ENCODE measurements around the gene HYLS1.

HYLS1 gene

GRCh38 chr11:125932301-125932700, 44.8 kb downstream of the HYLS1 start:
- FAIRE-seq, result no peak
- DNase-seq (ENCODE audit: low spot score), result no peak

DNA sequence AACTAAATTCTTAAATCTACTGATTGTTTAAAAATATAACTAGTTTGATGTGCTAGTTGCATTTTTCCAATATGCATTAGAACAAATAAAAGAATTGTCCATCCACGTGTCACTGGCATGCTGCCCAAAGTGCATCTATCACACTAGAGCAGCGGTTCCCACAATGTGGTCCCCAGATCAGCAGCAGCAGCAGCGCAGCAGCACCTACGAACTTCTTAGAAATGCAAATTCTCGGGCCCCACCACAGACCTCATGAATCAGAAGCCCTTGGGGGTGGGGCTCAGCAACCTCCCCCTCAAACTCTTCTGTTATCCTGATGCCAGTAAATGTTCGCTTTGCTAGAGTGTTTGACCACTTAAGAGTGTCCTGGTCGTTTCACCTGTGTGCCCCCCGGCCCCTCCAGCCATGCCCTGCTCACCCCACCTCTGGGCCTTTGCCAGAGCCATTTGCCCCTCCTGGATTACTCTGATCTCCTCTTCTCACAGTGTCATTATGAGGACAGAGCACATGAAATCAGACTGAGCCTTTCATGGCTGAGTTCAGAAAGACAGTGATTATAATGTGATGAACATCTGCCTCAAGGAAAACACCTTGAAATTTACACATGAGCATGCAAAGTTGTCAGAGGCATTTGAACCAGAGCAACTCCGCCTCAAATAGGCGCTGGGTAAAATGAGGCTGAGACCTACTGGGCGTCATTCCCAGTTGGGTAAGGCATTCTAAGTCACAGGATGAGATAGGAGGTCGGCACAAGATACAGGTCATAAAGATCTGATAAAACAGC, 45.8 kb downstream of the HYLS1 start:
- FAIRE-seq, result no peak

GRCh38 chr11:125934473-125934872, 47.0 kb downstream of the HYLS1 start:
- FAIRE-seq (no peak), DNase-seq (ENCODE audit: low spot score) (no peak)

More for the DNA sequence above, 45.8 kb downstream of the HYLS1 start:
- DNase-seq (ENCODE audit: low spot score), result no peak

DNA sequence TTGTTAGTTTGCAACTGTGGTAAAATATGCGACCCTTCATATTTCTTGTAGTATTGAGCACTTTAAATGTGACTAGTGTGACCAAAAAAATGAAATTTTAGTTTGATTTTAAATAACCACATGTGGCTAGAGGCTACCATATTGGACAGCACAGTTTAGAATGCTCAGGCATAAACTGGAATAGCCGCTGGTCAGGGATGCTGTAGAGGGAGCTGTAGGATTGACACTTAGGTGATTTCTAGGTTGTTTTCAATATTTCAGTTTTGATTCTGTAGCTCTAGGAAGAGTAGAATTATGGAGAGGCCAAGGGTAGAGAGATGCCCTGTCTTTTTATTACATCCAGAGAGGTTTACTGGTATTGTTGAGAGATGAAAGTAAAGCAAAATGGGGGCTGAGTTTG, 47.6 kb downstream of the HYLS1 start:
- FAIRE-seq (no peak), DNase-seq (ENCODE audit: low spot score) (no peak)

DNA sequence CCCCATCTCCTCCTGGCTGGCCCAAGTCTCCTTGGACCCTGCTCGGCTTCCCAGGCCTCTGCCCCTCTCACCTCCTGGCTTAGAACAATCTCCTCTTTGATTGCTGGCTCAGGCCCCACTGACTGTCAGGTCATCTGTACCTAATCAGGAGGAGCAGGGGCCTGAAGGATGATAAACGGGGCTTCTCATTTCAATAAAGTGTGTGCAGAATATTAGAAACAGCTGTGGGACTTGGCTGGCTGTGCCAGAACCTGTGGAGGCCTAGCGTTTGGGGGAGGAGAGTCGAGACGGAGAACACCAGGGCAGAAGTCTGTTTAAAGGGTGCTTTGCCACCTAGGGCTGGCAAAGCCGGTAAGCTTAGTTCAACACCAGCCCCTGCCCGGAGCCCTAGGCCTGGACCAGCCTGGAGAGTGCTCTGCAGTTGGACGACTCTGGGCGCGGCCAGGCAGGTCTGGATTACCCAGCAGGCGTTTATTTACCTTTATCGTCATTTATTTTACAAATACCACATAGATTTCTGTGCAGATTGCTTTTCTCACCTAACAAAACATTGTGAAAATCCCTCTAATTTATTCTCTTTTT, 48.2 kb downstream of the HYLS1 start:
- FAIRE-seq, result no peak
- no peak for DNase-seq (ENCODE audit: low spot score)

DNA sequence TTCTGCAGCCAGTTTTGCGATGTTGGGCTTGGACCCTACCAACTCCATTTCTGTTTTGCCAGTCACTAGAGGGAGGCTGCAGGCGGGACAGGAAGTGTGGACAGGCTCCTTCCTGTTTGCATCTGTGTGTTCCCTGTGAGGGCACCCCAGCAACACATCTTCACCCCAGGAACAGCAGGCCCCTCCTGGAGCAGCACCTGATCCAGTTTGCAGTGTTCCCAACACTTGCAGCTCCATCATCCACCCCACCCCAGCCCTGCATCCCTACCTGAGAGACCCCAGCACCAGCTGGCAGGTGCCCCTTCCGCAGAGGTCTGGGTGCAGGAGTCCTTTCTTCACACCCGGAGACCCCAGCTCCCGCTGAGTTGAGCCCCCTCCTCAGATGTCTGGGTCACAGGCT, 51.0 kb downstream of the HYLS1 start:
- FAIRE-seq (no peak), DNase-seq (ENCODE audit: low spot score) (no peak)

DNA sequence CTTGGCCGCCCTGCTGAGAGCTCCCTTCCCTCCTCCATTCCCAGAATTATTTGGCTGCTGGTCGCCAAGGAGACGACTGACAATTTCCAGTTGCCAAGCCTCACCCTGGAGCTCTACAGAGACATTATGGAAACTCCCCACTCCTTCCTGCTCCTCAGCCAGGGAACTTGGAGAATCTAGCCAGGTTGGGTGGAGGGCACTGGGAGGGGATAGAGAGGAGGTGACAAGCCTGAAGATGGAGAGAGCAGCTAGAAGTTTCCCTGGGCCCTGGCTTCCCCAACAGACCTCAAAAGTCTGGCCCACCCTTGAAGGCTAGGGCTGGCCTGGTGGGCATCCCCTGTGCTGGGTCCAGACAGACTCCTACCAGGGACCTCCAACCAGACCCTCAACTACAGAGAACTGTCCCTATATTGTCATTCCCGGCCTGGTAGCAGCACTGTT, 51.6 kb downstream of the HYLS1 start:
- no peak for DNase-seq (ENCODE audit: low spot score)
- FAIRE-seq, result no peak

- no peak for FAIRE-seq
These were observed 52.7 kb downstream of the HYLS1 start for GRCh38 chr11:125940145-125940544.

DNA sequence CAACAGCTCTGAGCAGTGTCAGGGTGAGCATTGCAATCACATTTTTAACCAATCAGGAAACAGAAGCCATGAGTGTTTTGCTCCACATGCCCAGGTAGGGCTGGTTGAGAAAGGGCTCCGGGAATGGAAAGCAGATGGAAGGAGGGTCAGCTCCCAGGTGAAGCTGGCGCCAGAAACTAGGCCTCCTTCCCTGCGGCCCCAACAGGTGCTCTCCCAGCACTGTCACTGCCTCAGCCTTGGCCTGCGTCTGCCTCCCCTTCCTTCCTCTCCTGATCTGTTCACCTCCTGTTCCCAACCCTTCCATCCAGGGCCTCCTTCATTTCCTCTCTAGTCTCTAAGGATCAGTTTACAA, 53.8 kb downstream of the HYLS1 start:
- FAIRE-seq (no peak), DNase-seq (ENCODE audit: low spot score) (no peak)

More at GRCh38 chr11:125940145-125940544, 52.7 kb downstream of the HYLS1 start:
- DNase-seq (ENCODE audit: low spot score), result no peak

DNA sequence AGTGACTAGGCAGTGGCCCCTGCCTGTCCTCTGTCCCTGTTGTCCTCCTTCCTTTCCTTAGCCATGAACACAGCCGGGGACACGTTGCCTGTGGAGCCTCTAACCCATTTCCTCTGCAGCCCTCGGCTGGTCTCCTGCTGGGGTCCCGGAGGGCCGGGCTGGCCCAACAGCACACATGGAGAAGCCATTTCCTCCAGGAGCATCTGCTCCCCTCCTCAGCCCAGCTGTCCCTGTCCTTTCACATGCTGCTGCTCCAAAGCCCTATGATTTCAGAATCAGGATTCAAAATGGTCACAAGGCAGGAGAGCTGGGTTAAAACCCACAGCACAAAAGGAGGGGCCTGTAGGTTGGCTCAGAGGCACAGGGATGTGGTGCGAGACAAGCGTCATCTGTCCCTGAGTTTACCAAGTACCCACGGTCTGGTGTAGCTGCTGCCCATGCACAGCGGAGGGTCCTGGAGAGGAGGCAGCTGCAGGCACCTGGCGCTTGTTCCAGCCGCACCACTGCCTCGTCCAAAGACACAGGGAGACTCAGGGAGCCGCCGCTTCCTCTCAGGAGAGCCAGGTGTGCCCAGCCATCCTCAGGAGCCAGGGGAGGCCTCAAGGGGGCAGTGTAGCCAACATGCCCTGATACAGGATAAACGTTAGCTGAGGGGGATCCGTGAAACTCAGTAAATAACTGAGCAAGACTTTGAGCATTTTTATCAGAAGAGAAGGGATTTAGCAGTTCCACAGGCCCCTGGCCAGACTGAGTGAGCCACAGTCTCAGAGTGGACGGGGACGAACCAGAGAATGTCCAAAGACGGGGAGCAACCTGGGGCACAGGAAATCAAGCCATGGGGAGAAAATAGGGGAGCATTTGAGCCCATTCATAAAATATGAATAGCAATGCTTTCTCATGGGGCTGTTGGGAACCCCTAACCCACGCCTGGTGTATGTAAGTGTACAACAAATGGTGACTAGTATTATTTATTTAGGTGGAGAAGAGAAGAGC, 54.4 kb downstream of the HYLS1 start:
- FAIRE-seq (no peak), DNase-seq (ENCODE audit: low spot score) (peak; percentile 54)

DNA sequence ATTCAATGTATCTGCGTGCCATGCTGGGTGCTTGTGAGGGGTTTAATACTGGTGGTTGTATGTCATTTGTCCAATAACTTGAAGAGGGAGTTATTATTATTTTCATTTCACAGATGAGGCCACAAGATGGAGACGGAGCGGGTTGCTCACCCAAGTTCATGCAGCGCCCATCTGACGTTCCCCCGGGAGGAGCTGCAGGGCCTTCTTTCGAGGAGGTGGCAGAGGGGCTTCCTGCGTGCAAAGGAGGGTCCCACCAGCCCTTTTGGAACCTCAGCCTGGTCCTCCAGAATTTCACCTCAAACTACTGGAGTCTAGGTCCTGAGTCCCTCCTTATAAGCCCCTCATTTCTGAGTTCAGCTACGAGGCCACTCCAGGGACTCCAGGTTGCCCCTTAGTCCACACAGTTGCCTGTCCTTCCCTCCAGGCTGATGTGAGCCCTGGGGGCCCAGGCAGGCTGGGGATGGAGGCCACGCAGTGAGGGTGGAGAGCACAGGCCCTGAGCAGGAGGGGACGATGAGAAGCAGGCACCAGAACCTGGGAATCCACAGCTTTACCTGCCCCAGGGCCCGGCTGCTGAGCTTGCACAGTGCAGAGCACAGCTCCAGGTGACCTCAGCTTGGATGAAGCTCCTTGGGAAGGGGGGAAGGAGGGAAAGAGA, 55.4 kb downstream of the HYLS1 start:
- no peak for FAIRE-seq
- no peak for DNase-seq (ENCODE audit: low spot score)

DNA sequence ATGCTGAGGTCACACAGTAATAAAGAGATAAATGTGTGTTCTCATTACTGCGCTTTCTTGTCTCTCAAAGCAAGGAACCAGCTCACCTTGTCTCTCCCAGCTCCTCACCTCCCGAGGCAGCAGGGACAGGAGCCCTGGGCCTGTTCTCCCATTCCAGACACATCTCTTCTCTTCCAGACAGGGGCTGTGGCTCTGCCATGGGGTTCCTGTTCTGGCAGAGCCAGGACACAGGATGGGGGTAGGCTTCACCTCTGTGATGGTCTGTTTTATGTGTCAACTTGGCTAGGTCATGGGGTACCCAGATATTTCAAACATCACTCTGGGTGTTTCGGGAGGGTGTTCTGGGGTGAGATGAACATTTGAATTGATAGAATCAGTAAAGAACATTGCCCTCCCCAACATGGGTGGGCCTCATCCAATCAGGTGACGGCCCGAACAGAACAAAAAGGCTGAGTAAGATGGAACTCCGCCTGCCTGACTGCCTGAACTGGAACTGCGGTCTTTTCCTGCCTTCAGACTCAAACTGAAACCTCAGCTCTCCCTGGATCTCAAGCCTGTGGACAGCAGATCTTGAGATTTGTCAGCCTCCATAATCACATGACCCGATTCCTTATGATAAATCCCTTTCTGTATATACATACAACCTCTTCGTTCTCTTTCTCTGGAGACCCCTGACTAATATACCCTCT, 56.3 kb downstream of the HYLS1 start:
- FAIRE-seq, result no peak
- no peak for DNase-seq (ENCODE audit: low spot score)

DNA sequence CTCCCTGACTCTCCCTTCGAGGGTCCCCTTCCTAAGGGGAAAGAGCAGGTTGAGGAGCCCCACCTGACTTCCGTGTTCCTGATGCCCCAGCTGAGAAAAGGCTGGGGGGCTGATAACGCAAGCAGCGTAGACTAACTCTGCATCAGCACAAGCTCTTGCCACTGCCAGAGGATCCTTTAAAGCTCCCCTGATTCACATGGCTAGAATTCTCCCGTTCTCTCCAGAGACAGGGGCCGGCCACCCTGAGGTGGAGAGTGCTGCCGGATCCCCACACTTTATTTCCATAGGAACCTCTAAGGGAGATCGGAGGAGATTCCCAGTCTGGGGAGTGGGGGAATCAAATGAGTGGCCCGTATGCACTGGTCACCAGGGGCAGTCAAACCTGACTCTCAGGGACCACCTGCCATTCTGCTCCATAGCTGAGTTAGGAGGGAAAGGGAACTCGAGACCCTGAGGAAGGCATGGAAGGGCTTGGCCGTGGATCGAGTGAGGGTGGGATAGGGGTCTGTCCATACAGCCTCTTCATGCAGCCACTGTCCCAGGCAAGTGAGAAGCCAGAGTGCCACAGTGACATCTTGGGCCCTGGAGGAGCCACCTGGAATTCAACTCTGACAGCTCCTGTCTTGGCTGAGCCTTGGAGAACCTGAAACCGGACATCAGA, 57.0 kb downstream of the HYLS1 start:
- FAIRE-seq (no peak), DNase-seq (ENCODE audit: low spot score) (no peak)

GRCh38 chr11:125945011-125945796, 57.7 kb downstream of the HYLS1 start:
- no peak for FAIRE-seq
- DNase-seq (ENCODE audit: low spot score), result no peak

DNA sequence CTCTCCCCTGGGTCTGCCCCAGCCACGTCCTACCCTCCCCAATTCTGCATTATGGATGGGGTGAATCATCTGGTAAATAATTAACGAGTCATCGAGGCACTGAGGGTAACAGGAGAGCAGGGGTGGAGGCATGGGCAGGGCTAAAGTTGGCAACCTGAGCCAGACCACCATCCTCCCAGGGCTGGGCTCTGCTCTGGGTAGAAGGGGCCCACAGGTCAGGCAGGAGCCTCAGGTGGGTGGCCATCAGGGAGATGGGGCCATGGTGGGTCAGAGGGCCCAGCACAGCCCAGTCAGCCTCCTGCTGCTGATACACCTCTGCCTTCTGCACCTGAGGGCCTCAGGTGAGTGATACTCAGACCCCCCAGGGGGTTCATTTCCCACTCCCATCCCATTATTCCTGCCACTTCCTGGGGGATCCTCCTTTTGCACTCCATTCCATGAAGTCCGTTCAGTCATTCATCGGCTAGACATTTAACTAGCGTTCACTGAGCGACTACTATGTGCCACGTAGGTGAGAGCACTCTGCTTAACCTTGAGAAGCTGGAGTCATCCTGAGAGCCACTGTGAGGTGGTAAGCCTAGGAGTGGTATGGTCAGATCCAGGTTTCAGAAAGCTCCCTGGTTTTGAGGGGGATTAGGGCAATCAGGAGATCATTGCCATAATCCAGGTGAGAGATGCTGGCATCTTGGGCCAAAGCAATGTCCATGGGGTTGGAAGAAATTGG, 58.5 kb downstream of the HYLS1 start, which contains the start of gene VSIG10L2:
Gene VSIG10L2 (plus strand): TSS at position 248 of the 724 bp plus-strand sequence. CDS start 12 bp downstream, at position 260.
- FAIRE-seq (no peak), DNase-seq (ENCODE audit: low spot score) (no peak)

DNA sequence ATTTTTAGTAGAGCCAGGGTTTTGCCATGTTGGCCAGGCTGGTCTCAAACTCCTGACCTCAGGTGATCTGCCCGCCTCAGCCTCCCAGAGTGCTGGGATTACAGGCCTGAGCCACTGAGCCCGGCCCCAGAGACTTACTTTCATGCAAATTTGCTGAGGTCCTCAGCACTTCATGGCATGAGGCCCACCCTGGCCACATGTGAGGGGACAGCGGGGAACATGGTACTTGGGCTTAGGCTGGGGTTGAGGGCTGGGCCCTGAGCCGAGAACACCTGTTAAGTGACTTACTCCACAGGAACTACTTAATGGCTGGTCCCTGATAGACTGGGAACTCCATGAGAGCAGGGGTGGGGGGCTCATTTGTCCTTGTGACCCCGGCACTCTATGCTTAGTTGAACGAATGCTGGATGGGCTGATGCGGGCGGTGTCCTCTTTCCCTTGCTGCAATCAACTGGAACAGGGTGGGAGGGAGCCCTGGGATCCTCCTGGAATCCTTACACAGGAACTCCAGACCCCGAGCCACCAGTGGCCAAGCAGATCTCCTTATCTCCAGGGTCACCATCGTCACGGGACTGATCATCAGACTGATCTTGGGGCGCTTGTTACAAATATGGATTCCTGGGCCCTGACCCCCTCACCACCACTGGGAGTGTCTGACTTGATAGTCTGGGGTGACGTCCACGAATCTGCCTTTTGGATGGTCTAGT, 59.4 kb downstream of the HYLS1 start:
- DNase-seq (ENCODE audit: low spot score), result no peak
- no peak for FAIRE-seq

- DNase-seq (ENCODE audit: low spot score), result no peak
- no peak for FAIRE-seq
These were observed 60.2 kb downstream of the HYLS1 start for GRCh38 chr11:125947419-125948277.
